Loucy (cell line): ENCODE measurements around the gene GRM7.

ENCODE experiments used
- H2AFZ ChIP-seq: fragments of 200-600 bp; sonication (generic); 2 replicates; pipeline ENCODE4 v1.6.0; 2016; ENCODE audit warnings: antibody characterized with exemption, mild to moderate bottlenecking, low read length, moderate library complexity
- H3F3A ChIP-seq: fragments of 200-600 bp; 2 replicates; pipeline ENCODE4 v1.6.0; 2016; ENCODE audit warnings: antibody characterized with exemption, low read depth, mild to moderate bottlenecking
- H3K27me3 ChIP-seq: fragments of 200-600 bp; sonication (generic); 2 replicates; pipeline ENCODE4 v1.6.1; 2014; ENCODE audit warnings: low read length, mild to moderate bottlenecking; ENCODE audit not compliant: insufficient read depth, poor library complexity, severe bottlenecking
- H3K36me3 ChIP-seq: fragments of 200-600 bp; sonication (generic); 2 replicates; pipeline ENCODE4 v1.6.1; 2016; ENCODE audit warnings: low read length; ENCODE audit not compliant: insufficient read depth
- H3K4me1 ChIP-seq: fragments of 200-600 bp; sonication (generic); 2 replicates; pipeline ENCODE4 v1.5.1; 2014; ENCODE audit warnings: low read length, mild to moderate bottlenecking; ENCODE audit not compliant: insufficient read depth, poor library complexity, severe bottlenecking
- H3K4me2 ChIP-seq: fragments of 200-600 bp; sonication (generic); 2 replicates; pipeline ENCODE4 v1.6.0; 2014; ENCODE audit warnings: antibody characterized with exemption, low read length, low read depth, mild to moderate bottlenecking; ENCODE audit not compliant: poor library complexity, severe bottlenecking
- H3K4me3 ChIP-seq: fragments of 200-600 bp; sonication (generic); 2 replicates; pipeline ENCODE4 v1.5.1; 2014; ENCODE audit warnings: low read length, mild to moderate bottlenecking, mixed read lengths; ENCODE audit not compliant: poor library complexity, severe bottlenecking
- H3K79me2 ChIP-seq: fragments of 200-600 bp; sonication (generic); 2 replicates; pipeline ENCODE4 v1.6.1; 2014; ENCODE audit warnings: low read length; ENCODE audit not compliant: insufficient read depth
- H3K9ac ChIP-seq: fragments of 200-600 bp; sonication (generic); 2 replicates; pipeline ENCODE4 v1.6.0; 2014; ENCODE audit warnings: mild to moderate bottlenecking, low read depth, low read length, moderate library complexity; ENCODE audit not compliant: poor library complexity, severe bottlenecking
- H3K9me2 ChIP-seq: fragments of 200-600 bp; sonication (generic); replicated peaks from 2 replicates; pipeline ENCODE4 v1.6.1; 2016; ENCODE audit warnings: low read depth, low read length, mixed read lengths
- H3K9me3 ChIP-seq: fragments of 200-600 bp; sonication (generic); 2 replicates; pipeline ENCODE4 v1.6.1; 2014; ENCODE audit warnings: mild to moderate bottlenecking, antibody characterized with exemption, low read length, low read depth; ENCODE audit not compliant: insufficient read depth
- H4K20me1 ChIP-seq: fragments of 200-600 bp; sonication (generic); 2 replicates; pipeline ENCODE4 v1.6.0; 2014; ENCODE audit warnings: antibody characterized with exemption, low read length, mild to moderate bottlenecking; ENCODE audit not compliant: insufficient read depth, poor library complexity, severe bottlenecking
- CTCF ChIP-seq: fragments of 200-600 bp; sonication (generic); conservative IDR thresholded peaks from 2 replicates; pipeline ENCODE4 v1.5.1; 2014; ENCODE audit warnings: mild to moderate bottlenecking, antibody characterized with exemption, low read length
- EZH2phosphoT487 ChIP-seq: fragments of 200-600 bp; IDR thresholded peaks from 2 replicates; pipeline ENCODE4 v1.6.1; 2018; ENCODE audit warnings: antibody characterized with exemption, mild to moderate bottlenecking, moderate library complexity, borderline replicate concordance

Gene GRM7

GRCh38 chr3:7270731-7271130 is 409.8 kb downstream of the GRM7 start:
- H4K20me1 ChIP-seq = no peaks in the 10 kb centered on the region
- no peaks in the 10 kb centered on the region for H3K27me3 ChIP-seq
- H3K9me3 ChIP-seq = no peaks in the 10 kb centered on the region
- no peak overlapping the region for H2AFZ ChIP-seq
- H3K36me3 ChIP-seq = no peaks in the 10 kb centered on the region
- H3F3A ChIP-seq = no peaks in the 10 kb centered on the region
- no peak overlapping the region for H3K4me2 ChIP-seq
- H3K4me3 ChIP-seq = no peak overlapping the region
- H3K9ac ChIP-seq = no peak overlapping the region
- H3K79me2 ChIP-seq = no peaks in the 10 kb centered on the region
- TF ChIP-seq EZH2phosphoT487 = no peak
- no peak for TF ChIP-seq CTCF
- no peaks in the 10 kb centered on the region for H3K9me2 ChIP-seq
- H3K4me1 ChIP-seq = no peaks in the 10 kb centered on the region

GRCh38 chr3:7271631-7272030 is 410.7 kb downstream of the GRM7 start:
- Histone ChIP-seq H3K4me1 (no peaks in the 10 kb centered on the region), H4K20me1 (no peaks in the 10 kb centered on the region), H3K79me2 (no peaks in the 10 kb centered on the region), H3K4me3 (no peak overlapping the region), H3K4me2 (no peak overlapping the region), H3K9me3 (no peaks in the 10 kb centered on the region), H3F3A (no peaks in the 10 kb centered on the region), H3K36me3 (no peaks in the 10 kb centered on the region), H3K27me3 (no peaks in the 10 kb centered on the region), H3K9me2 (no peaks in the 10 kb centered on the region), H2AFZ (peak overlapping the region; percentile 27; the same call in 1 of the 2 replicates), H3K9ac (no peak overlapping the region)
- TF ChIP-seq CTCF (no peak), EZH2phosphoT487 (no peak)

GRCh38 chr3:7272203-7272602 is 411.3 kb downstream of the GRM7 start:
- no peak overlapping the region for H3K4me3 ChIP-seq
- H3K27me3 ChIP-seq = no peaks in the 10 kb centered on the region
- H3K4me2 ChIP-seq = no peak overlapping the region
- no peaks in the 10 kb centered on the region for H3K9me3 ChIP-seq
- no peaks in the 10 kb centered on the region for H3K9me2 ChIP-seq
- H3K4me1 ChIP-seq = no peaks in the 10 kb centered on the region
- no peaks in the 10 kb centered on the region for H4K20me1 ChIP-seq
- no peaks in the 10 kb centered on the region for H3K79me2 ChIP-seq
- TF ChIP-seq CTCF (no peak), EZH2phosphoT487 (no peak)
- H3K9ac ChIP-seq = no peak overlapping the region
- H3K36me3 ChIP-seq = no peaks in the 10 kb centered on the region
- no peak overlapping the region for H2AFZ ChIP-seq
- H3F3A ChIP-seq = no peaks in the 10 kb centered on the region
